Endometrial microvascular endothelial cells (primary cell): ENCODE data around the gene SERPINA6. TPM values are rescaled to one million over a fixed set of nuclear protein-coding genes. Genes with fewer than 3 reads are reported as not detected.
"Not testable (repeated sequence)": the region's sequence is repeated elsewhere in the genome, so short reads cannot be mapped to it uniquely, and the experiment has no call there.

Experiments used
- in situ Hi-C: cut with HindIII; loops from 2 replicates; pipeline ENCODE4 v1.10.0; 2017; ENCODE audit warnings: low sequenced_read_pairs, low pct_unique_long_range_greater_than_20kb; ENCODE audit errors: inconsistent ontology term
- total RNA-seq: library from RNA; depleted of rRNA; stranded (reverse); fragments of >200 nt; gene quantifications from one replicate; pipeline ENCODE4 v1.2.3, GENCODE V29; 2015; ENCODE audit errors: inconsistent ontology term

SERPINA6 gene, protein sequence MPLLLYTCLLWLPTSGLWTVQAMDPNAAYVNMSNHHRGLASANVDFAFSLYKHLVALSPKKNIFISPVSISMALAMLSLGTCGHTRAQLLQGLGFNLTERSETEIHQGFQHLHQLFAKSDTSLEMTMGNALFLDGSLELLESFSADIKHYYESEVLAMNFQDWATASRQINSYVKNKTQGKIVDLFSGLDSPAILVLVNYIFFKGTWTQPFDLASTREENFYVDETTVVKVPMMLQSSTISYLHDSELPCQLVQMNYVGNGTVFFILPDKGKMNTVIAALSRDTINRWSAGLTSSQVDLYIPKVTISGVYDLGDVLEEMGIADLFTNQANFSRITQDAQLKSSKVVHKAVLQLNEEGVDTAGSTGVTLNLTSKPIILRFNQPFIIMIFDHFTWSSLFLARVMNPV
- not detected for total RNA-seq

DNA sequence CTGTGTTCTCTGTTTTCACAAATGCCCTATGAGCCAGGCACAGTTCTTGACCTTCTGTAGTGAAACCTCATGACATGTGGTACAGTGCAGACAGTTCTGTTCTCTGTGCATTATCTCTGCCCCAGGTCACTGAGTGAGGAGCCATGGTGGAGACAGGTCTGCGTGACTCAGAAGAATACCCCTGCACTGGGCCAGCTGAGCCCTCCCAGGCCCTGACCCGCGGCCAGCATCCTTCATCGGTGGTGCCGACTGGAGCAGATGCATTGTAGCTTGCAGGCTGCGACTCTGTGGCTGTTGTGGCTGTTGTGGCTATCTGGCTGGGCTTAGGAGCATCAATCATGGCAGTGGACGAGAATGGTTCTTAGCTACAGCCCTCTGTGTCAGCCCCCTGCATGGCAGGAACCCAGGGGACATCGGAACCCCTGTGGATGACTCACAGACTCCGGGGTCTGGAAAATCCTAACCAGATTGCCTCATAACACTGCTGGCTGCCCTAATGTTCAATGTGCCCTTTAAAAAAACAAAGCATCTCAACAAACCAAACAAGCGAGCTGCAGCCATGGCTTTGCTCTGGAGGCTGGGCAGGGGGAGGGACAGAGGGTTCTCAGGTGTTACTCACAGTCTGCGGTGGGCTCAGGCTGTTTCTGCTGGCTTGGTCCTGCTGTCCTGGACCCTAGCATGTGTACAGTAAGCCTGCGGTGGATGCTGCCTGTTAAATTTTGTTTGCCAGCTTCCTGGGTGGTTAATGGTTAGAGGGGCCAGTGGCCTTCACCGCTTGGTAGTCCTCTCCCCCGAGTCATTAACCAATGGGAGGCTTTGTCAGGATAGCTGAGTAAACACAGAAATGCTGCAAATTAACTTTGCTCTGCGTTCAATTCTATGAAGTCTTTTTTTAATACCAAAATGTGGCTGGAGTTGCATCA lies at the start of gene SERPINA6:
Gene SERPINA6, minus strand, starts transcription at position 689 of the 923 bp plus-strand sequence. CDS start 8,688 bp downstream, outside the sequence.
- in situ Hi-C loops, result no loop called here

DNA sequence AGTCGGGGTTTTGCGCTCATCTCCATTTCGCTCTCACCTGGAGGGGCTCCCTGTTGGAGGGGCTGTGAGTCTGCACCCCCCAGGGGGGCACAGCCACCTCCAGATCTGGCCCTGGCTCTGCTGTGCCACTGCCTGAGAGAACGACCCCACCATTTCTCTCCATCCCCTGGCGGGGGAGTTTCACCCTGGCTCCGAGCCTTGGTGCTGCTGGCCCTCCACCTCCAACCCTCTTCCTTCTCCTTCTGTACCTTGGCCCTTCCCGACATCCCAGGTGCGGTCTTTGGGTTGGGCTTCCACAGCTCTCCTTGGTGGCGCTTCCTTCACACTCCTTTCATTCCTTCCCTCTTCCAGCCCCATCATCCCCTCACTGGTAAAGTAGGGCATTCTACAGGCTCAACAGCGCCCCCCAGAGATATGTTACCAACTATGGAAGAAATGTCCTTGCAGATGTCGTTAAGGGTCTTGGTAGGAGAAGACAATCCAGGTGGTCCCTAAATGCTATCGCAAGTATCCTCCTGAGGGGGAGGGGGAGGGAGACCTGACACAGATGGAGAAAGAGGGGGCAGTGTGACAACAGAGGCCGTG lies 49.0 kb upstream of the SERPINA6 start:
- in situ Hi-C loops, result no loop called here

DNA sequence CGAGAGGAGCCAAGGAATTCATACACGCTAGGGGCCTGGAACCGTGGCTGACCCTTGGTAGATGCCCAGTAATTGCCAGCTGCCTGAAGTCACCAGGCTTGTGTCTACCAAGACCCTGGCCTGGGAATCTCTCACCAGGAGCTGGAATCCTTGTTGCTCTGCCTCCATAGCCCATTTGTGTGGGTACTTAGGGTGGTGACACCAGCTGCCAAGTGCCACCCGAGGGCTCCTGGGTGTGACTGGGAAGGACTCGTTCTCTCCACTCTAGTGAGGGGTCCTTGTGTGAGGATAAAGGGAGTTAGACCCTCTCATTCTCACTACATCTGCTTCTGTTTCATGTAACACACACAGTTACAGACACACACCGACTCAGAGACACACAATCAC lies 47.4 kb upstream of the SERPINA6 start:
- in situ Hi-C loops, result no loop called here

DNA sequence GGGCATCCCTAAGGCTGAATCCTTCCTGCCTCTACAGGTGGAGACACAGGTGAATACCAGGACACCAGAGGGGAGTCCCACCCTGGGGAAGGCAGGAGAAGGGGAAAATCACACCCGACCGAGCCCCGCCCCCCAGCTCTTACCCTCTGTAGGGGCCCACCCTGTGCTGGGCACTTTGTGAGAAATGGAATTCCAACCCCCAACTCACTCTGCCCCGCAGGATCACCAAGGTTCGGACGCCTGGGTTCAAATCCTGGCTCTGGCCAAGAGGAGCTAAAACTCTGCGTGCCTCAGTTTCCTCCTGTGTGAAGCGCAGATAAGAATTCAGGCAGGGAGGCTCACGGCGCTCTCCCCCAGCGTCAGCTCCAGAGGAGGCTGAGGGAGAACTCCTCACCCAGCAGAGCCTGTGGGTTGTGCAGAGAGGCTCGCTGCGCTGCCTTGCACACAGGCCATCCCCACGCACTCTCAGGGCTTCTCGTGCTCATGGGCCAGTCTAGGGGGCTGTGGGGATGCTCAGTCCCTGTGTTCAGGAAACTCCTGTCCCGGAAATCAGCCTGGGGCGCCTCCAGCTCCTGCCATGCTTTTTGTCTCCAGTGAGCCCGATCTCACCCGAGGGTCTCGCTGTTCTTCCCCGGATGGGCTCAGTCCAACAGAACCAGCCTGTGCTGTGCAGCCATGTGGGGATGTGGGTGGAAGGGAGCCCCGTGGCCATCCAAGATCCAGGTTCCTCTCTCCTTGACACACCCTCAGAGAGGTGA lies 46.8 kb upstream of the SERPINA6 start:
- in situ Hi-C loops, result not testable (repeated sequence)

DNA sequence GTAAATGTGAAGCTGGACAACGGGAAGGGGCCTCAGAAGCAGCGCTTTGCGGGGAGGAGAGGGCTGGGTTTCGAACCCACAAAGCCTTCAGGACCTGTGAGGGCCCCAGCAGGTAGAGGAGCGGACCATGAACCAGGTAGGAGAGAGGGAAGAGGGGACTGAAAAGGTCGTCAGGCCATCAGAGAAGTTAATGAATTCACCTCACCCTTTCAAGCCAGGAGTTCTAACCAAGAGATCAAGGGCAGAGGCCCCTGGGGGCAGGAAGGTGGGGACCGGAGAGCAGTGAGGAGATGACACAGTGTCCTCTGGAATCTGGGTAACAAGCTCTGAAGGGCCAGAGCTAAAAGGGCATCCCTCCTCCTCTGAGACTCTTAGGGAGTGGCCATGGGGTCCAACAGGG lies 45.8 kb upstream of the SERPINA6 start:
- in situ Hi-C loops, result no loop called here

DNA sequence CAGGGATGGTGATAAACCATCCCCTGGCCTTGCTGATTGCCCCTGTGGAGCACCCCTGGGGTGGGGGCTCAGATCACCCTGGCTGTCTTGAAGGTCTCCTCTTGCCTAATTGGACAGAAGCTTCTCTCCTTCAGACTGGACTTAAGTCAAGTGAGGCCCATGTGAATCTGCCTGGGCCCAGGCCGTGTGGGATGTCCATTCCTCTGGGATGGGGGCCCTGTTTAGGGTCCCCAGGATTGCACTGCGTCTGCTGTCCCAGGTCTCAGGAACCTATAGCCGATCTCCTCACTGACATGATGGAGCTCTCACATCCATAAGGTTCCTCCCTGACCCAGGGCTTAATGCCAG lies 45.1 kb upstream of the SERPINA6 start:
- in situ Hi-C loops, result no loop called here

DNA sequence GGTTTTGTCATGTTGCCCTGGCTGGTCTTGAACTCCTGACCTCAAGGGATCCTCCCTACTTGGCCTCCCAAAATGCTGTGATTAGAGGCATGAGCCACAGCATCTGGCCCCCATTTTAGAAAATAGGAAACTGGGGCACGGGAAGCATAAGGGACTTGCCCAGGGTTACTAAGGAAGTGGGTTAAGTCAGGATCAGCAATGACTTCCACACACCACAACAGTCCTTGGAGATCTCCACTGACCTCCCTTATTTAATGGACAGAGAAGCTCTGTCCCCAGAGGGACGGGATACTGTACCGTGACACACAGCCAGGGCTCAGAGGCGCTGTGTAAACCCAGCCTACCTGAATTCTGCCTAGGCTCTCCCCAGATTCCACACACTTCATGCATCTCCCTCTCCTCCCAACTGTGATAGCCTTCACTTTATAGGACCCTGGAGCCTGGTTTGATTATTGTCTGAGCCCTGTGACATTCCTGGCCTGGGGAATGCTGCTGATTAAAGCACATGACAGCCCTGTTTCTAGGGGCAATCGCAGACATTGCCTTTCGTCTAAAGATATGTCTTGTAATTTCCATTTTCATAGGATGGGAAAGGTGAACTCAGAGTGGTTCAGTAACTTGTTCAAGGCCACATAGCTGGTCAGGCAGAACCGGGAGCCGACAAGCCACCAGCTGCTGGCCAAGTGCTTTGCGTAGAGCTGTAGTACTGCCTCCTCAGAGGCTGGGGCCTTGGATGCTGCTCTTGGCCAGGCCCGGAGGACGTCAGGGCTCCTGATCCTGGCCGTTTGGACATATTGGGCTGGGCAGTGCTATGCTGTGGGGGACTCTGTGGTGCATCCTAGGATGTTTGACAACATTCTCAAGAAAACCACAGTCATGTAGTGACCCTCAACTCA lies 44.5 kb upstream of the SERPINA6 start:
- in situ Hi-C loops, result no loop called here

DNA sequence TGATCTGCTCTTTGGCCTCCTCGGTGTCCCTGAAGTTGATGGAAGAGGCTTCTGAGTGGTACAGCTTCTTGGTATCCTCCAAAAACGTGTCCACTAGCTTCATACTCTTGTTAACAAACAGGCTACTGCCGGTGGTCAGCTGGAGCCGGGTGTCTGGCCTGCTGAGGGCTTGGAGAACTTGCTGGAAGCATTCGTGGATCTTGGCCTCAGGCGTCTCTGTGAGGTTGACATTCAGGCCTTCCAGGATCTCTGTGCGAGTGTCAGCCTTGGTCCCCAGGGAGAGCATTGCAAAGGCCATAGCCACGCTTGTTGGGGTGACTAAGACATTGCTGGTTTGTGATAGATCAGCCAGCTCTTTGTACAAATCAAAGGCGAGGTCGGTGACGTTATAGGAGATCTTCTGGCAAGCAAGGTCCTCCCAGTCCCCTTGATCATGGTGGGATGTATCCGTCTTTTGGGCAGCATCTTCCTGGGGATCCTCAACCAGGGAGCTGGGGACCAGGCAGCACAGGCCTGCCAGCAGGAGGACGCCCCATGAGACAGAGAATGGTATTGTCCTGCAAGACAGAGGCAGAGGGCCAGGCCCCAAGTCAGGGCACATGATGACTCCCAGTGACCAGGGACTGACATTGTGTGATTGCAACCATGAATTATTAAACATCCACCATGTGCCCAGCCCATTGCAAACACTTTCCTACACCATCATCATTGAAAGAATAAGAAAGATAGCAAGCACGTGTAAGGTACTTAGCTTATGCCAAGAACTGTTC lies 43.2 kb upstream of the SERPINA6 start, which contains the start of gene SERPINA2:
Gene SERPINA2, minus strand, starts transcription at position 553 of the 770 bp plus-strand sequence.
- in situ Hi-C loops, result no loop called here

DNA sequence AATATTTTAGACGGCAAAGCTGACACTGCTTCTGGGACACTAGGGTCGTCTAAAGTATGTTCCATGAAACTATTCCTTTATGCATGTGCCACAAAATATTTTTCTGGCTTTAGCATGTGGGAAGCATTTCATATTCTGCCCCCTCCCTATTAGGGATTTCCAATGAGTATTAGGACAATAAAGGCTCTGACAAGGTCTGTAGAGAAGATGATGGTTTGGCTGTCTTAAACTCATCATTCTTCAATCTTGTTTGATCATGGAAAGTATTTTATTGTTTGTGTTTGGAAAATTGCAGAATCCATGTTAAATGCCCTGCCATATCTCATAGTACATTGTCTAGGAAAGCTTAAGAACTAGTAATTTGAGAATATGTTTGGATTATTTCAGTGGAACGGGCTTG lies 42.5 kb upstream of the SERPINA6 start:
- in situ Hi-C loops, result no loop called here

DNA sequence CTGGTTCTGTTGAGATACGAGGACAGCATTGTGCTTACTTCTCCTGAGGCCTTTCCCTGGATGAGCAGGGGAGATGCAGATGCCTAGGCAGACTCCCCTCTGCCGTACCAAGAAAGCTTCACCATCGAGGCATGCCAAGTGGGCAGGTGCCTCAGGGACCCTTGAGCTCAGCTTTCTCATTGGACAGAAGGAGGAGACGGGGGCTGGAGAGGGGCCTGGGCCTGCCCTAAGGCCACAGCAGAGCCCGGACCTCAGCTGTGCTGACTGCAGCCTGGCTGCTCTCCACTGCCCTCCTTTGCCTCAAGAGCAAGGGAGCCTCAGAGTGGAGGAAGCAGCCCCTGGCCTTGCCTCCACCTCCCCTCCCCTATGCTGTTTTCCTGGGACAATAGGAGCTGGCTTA lies 41.8 kb upstream of the SERPINA6 start:
- in situ Hi-C loops, result no loop called here

DNA sequence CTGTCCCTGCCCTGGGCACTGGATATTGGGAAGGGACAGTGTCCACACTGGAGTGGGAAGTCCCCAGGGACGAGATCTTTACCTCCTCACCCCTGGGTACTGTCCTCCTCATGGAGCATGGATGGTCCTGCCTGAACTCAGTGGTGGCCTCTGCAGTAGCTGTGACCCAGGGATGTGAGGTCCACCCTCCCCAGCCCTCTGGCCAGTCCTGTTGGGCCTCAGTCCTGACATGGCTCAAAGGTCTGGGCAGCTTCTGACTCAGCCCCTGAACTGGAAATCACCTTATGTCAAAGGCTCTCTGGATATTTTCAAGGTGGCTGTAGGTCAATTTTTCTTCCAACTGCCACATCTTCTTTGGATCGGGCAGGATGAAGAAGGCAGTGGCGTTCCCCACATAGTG lies 40.9 kb upstream of the SERPINA6 start:
- in situ Hi-C loops, result no loop called here

DNA sequence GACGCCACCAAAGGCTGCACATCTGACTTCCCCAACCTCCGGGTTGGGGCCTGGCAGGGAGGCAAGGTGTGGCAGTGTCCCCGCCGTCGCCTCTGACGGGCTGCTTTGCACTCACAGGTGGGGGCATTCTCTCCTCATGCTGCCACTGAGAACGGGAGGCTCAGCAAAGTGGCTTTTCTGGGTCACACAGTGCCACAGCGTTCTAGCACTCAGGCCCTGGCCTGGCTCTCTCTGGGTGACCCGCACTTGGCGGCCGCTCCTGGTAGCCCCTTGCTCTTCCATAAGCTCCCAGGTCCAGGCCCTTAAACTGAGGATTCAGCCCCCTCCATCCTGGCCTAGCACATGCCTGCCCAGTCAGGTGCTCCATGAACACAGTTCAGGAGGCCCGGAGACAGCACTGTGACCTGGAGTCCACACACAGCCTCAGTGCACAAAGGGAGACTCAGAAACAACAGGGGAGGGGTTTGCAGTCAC lies 40.1 kb upstream of the SERPINA6 start:
- in situ Hi-C loops, result no loop called here

DNA sequence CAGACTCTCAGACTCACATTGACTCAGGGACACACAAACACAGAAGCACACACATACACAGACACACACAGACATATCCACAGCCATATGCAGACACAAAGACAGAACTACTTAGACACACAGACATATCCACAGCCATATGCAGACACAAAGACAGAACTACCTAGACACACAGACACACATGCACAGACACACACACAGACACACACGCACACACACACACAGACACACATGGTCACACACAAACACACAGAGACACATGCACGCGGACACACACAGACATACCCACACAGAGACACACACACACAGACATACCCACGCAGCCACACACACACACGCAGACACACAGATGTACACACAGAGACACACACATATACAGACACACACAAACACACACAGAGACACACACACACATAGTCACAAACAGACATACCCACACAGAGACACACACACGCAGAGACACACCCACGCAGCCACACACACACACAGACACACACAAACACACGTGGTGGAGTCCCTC lies 39.5 kb upstream of the SERPINA6 start:
- in situ Hi-C loops, result no loop called here

DNA sequence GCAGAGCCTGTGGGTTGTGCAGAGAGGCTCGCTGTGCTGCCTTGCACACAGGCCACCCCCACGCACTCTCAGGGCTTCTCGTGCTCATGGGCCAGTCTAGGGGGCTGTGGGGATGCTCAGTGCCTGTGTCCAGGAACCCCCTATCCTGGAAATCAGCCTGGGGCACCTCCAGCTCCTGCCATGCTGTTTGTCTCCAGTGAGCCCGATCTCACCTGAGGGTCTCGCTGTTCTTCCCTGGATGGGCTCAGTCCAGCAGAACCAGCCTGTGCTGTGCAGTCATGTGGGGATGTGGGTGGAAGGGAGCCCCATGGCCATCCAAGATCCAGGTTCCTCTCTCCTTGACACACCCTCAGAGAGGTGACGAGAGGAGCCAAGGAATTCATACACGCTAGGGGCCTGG lies 38.5 kb upstream of the SERPINA6 start:
- in situ Hi-C loops, result no loop called here

DNA sequence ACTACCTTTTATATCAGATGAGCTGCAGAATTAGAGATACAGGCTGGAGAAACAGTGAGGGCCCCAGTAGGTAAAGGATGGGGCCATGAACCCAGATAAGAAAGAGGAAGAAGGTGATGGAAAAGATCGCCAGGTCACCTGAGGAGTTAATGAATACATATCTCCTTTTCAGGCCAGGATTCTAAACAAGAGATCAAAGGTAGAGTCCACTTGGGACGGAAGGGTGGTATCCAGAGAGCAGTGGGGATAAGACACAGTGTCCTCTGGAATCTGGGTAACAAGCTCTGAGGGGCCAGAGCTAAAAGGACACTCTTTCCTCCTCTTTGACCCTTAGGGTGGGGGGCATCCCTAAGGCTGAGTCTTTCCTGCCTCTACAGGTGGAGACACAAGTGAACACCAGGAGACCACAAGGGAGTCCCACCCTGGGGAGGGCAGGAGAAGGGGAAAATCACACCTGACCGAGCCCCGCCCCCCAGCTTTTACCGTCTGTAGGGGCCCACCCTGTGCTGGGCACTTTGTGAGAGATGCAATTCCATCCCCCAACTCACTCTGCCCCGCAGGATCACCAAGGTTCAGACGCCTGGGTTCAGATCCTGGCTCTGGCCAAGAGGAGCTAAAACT lies 37.9 kb upstream of the SERPINA6 start:
- in situ Hi-C loops, result no loop called here

DNA sequence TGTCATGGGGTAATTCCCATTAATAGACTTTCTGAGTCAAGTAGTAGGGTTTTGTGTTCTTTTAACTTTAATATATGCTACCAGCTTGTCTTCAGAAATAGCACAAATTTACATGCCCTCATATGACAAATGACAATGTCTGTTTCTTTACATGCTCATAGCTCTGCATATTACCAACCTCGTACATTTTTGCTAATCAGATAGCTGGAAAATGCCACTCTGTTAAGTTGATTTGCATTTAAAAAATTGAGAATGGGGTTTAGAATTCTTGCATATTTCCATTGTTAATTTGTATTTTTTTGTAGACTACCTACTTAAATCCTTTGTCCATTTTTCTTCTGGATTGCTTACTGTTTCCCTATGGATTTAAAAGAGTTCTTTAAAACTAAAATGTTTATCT lies 34.0 kb upstream of the SERPINA6 start:
- in situ Hi-C loops, result no loop called here
